GM18858 (cell line): ENCODE results near the gene CD2BP2.

Experiments used
- ATAC-seq: cut with Tn5 transposase; IDR thresholded peaks from one replicate; pipeline ENCODE4 v1.9.1; 2021; ENCODE audit not compliant: unreplicated experiment

CD2BP2 gene

DNA sequence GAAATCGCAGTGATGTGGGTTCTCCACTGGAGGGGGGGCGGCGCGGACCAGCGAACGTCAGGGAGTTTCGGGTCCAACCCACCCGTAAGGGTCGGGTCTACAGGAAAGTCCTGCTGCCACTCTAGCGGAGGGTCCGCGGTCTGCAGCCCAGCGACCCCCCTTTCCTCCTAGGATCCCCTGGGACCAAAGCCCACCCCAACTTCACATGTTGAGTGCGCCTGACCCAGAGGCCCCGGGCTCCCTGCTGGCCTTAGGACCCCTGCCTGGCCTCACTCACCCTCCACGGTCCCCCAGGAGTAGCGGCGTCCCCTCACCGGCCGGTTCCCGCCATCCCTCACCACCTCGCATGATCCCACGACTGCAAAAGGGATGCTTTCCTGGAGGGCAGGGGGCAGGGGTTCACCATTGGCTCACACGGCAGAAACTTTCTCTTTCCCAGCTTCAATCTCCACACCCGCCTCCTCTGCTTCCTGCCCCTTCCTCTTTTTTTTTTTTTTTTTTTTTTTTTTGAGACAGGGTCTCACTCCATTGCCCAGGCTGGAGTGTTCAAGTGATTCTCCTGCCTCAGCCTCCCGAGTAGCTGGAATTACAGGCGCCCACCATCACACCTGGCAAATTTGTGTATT is 24.2 kb upstream of the CD2BP2 start:
- ATAC-seq, result no peak

DNA sequence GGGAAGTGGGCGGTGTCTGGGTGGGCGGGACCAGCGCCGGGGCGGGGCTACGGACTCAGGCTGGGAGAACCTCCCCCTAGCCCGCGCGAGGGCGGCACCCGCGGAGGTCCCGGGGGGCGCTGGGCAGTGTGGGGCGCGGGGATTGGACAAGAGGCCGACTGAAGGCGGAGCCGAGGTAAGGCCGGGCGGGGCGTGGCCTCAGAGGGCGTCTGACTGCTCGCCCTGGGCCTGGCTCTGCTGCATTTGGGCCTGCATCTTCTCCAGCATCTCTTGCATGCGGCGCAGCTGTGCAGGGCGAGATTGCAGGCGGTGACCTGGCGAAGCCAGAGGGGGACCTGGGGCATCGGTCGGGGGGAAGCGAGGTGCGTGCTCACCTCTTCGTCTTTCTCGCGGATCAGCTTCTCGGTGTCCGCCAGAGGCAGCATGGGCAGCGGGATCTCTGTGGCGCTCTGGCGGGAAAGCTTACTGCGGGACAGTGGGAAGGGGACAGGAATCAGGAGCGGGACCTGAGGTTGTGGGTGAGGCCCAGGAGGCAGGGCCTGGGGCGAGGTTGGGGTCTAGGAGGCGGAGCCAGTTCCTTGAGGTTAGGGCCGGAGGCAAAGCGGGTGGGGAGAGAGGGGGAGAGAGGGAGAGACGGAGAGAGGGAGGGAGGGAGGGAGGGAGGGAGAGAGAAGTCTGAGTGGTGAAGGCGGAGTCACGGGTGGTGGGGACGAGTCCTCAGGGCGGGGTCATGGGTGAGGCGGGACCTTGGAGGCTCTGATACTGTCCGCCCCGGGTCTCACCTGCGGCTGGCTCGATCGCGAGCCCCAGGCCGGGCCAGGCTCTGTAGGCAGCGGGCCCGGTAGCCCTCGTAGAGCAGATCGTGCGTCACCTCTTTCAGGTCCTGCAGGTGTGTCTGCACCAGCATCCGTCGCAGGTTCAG is 23.4 kb upstream of the CD2BP2 start:
- ATAC-seq, result peak; percentile 72

GRCh38 chr16:30377812-30378235 is 22.7 kb upstream of the CD2BP2 start:
- ATAC-seq, result peak; percentile 22

DNA sequence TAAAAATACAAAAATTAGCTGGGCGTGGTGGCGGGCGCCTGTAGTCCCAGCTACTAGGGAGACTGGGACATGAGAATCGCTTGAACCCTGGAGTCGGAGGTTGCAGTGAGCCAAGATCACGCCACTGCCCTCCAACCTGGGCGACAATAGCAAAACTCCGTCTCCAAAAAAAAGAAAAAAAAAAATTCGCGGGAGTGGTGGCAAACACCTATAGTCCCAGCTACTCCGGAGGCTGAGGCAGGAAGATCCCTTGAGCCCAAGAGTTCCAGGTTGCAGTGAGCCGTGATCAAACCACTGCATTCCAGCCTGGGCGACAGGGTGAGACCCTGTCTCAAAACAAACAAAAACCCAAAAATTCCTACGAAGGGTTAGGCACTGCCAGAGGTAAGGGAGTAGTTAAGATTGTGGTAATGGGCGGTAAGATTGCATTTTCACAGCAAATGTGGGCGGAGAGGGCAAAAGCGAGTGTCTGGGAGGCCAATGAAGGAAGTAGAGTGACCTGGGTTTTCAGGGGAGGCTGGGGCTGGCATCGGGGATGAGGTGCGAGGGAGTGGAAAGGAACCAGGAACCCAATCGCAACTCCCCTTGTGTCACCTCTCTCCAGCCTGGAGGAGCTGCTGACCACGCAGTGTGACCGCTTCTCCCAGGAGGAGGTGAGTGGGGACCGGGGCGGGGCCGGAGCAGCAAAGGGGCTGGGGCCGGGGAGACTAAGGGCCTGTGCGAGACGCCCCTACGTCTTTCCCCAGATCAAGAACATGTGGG is 22.1 kb upstream of the CD2BP2 start:
- ATAC-seq, result no peak

DNA sequence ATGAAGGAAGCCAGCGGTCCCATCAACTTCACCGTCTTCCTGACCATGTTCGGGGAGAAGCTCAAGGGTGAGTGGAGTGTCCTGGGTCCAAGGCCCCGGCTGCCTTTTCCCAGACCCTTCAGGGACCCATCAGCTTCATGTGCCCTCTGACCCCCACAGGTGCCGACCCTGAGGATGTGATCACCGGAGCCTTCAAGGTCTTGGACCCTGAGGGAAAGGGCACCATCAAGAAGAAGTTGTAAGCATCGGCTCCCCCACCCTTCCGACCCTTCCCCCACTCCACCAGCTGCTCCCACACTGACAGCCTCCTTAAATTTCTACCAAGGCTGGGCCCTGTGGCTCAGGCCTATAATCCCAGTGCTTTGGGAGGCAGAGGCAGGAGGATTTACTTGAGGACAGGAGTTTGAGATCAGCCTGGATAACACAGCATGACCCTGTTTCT is 21.4 kb upstream of the CD2BP2 start:
- no peak for ATAC-seq

GRCh38 chr16:30375864-30376263 is 20.8 kb upstream of the CD2BP2 start:
- ATAC-seq, result no peak

- no peak for ATAC-seq
Measured at GRCh38 chr16:30374538-30374937, 19.4 kb upstream of the CD2BP2 start, which contains the start of gene MYL11. MYL11 (plus strand) TSS chr16:30374802; CDS start chr16:30374858, 56 bp downstream.

GRCh38 chr16:30372725-30373124 is 17.6 kb upstream of the CD2BP2 start:
- no peak for ATAC-seq

GRCh38 chr16:30372038-30372712 is 17.1 kb upstream of the CD2BP2 start:
- no peak for ATAC-seq

GRCh38 chr16:30371248-30371816 is 16.2 kb upstream of the CD2BP2 start:
- no peak for ATAC-seq

DNA sequence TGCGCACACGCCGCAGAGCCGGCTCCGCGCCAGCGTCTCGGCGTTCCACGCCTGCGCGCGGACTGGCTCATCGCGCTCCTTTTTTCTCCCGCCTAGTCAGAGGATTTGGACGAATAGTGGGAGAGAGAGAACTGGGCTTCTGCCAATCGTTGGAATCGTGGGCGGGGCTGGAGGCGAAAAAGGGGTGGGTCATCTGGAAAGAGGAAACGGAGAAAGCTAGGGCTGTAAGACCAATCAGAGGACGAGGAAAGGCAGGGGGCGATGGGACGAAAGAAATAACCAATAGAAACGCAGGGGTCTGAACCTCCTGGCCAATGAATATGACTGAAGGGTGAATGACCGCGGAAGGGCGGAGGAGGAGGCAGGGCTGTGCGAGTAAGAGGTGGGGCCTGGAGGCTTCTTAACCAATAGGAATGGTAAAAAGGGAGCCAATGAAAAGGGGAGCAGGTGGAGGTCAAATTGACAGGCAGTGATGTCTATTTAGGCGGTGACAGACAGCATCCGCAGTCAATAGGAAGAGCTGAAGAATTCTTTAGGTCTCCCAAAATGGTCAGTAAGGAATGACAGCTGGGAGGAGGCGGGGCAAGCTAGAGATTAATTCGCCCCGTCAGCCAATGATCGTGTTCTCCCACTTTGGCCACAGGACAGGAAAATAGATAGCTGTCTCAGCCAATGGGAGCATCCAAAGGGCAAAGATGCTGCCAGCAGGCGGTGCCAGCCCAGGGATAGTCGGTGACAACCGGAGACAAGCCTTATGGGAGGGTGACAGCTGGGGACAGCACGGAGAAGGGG is 15.5 kb upstream of the CD2BP2 start, which contains the start of gene TBC1D10B:
TBC1D10B (minus strand) TSS at position 39 of the 792 bp plus-strand sequence. CDS start 311 bp downstream, outside the sequence.
- peak; percentile 77 for ATAC-seq

DNA sequence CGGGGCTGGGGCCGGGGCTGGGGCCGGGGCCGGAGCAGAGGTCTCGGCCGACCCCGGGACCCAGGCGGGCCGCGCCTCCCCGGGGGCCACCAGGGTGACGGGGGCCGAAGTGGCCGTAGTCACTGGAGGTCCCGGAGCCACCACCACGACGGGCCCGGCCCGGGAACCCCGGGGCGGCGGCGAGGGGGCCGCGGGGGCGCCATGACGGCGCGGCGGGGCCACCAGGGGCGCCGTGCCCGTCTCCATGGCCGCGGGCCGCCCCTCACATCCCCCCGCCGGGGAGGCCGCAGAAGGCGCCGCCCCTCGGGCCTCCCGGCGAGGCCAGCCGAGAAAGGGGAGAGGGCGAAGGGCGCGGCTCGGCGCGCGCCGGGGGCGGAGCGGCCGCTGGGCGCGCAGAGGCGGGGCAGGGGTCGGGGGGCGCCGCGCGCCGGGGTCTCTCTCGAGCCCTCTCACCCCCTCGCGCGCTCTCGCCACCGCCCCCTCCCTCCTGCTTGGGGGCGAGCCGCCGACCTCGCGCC is 14.9 kb upstream of the CD2BP2 start:
- peak; percentile 6 for ATAC-seq

DNA sequence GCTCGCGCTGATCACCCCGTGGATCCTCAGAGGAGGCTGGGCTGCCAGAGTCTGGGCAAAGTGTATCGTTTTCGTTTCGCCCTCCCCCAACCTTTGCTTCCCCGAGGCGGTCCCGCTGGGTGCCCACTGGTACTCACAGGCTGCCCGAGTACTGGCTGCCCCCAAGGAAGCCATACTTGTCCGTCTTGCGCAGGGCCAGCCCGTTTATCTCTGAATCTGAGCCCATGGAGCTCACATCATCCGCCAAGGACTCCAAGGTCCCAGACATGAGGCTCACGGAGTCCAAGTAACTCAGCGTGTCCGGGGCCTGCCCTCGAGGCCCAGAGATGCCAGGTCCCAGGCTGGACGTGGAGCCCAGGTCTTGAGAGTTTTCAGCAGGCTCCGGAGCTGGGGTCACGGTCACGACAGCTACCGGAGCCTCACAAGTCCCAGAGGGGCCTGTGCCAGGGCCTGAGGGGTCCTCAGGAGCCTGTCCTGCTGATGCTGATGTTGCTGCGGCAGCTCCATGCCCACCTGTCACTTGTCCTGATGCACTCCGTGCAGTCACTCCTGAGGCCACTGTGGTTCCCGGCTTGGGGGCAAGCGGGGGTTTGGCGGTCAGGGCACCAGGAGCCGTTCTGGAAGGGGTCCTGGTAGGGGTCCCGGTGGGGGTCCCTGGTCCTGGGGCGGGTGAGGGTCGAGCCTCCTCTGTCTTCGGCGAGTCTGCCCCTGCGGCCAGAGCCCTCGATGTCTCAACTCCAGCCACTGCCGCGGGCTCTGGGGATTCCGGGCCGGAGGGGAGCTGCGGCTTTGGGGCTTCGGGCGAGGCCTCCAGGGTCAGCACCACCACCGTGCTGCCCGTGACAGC is 14.2 kb upstream of the CD2BP2 start:
- no peak for ATAC-seq

GRCh38 chr16:30368792-30369090 is 13.6 kb upstream of the CD2BP2 start:
- ATAC-seq, result no peak

- no peak for ATAC-seq
Measured at GRCh38 chr16:30368122-30368791, 13.1 kb upstream of the CD2BP2 start.

GRCh38 chr16:30367349-30368009 is 12.4 kb upstream of the CD2BP2 start:
- no peak for ATAC-seq

DNA sequence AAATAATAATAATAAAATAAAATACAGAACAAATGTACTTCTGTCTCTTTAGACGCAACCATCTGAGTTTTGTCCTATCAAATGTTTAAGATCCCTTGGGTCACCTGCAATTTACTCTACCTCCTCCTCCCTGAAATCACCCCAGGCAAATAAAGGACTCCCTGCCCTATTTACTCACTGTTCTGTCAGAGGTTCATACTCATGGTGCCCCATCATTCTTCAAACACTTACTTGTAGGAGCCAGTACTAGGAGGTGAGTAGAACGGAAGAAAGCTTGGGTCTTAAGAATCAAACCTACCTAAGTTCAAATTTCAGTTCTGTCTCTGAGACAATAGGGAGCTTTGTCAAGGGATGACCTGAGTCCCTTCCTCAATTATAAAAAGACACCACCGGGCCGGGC is 11.4 kb upstream of the CD2BP2 start:
- no peak for ATAC-seq

GRCh38 chr16:30365200-30365599 is 10.1 kb upstream of the CD2BP2 start:
- no peak for ATAC-seq
